ENCODE measurements around the gene VAMP7. TPM values are rescaled to one million over a fixed set of nuclear protein-coding genes. Genes with fewer than 3 reads are reported as not detected.

VAMP7 gene
- total and polyA plus RNA-seq, 12 donors = 14.0 to 73.6 (median 38.1) TPM

DNA sequence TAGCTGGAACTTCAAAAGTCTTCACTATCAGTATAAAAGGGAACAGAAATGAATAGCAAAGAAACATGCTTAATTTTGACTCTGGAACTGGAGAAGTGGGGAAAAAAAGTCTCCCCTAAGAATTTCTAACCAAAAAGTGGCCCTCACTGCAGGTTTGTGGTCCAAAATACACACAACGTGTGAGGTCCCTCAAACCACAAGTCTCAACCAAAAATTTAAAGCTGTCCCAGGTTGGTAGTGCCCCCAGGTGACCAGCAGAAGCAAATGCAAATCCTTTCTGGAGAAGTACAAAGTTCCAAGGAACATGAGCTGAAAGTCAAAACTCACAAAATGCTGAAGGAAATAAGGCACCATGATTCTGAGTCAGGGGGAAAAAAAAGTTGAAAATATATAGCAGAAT is 23.6 kb upstream of the VAMP7 start:
- Histone ChIP-seq H3K36me3 (replicated peaks in 1 of 2) (no peaks in the 10 kb centered on the region), H3K4me1 (replicated peaks in 1 of 2) (no peaks in the 10 kb centered on the region), H3K27me3 (no peaks in the 10 kb centered on the region), H3K27ac (no peak overlapping the region), H3K9me3 (replicated peaks in 1 of 3) (no peaks in the 10 kb centered on the region), H3K4me3 (no peak overlapping the region)
- no peak for DNase-seq
- 0 to 19% (median 1%) methylated on average over 1 of the region's 1 CpG for WGBS, 4 donors
- TF ChIP-seq, protein P1, sequence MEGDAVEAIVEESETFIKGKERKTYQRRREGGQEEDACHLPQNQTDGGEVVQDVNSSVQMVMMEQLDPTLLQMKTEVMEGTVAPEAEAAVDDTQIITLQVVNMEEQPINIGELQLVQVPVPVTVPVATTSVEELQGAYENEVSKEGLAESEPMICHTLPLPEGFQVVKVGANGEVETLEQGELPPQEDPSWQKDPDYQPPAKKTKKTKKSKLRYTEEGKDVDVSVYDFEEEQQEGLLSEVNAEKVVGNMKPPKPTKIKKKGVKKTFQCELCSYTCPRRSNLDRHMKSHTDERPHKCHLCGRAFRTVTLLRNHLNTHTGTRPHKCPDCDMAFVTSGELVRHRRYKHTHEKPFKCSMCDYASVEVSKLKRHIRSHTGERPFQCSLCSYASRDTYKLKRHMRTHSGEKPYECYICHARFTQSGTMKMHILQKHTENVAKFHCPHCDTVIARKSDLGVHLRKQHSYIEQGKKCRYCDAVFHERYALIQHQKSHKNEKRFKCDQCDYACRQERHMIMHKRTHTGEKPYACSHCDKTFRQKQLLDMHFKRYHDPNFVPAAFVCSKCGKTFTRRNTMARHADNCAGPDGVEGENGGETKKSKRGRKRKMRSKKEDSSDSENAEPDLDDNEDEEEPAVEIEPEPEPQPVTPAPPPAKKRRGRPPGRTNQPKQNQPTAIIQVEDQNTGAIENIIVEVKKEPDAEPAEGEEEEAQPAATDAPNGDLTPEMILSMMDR (IDR thresholded peaks at IDR 0.05) = no peak
- no peak for TF ChIP-seq POLR2A (IDR thresholded peaks at IDR 0.05)
- intact Hi-C loops (cut with DNase I) = no loop called here

DNA sequence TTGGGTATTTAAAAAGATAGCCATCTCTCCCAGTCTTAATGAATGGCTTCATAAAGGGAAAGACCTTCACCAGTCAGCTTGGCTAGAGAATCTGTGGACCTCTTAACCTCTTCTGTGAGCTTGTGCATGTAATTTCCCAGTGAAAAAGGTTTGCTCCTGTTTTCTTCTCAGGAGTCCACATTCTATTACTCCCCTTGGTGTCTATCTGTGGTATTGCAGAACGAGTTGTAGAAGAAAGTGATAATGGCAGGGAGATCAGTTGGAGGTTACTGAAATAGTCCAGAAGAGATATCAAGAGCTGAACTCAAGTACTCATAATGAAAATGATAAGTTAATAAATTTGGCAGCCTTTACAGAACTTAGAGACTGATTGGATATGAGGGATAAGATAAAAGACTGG is 16.5 kb upstream of the VAMP7 start:
- no peak for DNase-seq
- no peaks in the 10 kb centered on the region for H3K36me3 ChIP-seq (replicated peaks in 1 of 2)
- H3K27ac ChIP-seq = no peak overlapping the region
- intact Hi-C loops (cut with DNase I) = no loop called here
- TF ChIP-seq POLR2A (IDR thresholded peaks at IDR 0.05) = no peak
- TF ChIP-seq, protein P1 (IDR thresholded peaks at IDR 0.05) = peak in 2 of 6 experiments; percentile 7 to 19
- no peaks in the 10 kb centered on the region for H3K4me1 ChIP-seq (replicated peaks in 1 of 2)
- no peak overlapping the region for H3K4me3 ChIP-seq
- WGBS, 4 donors = 16 to 26% (median 20%) methylated on average over 1 of the region's 1 CpG
- H3K9me3 ChIP-seq (replicated peaks in 1 of 3) = no peaks in the 10 kb centered on the region
- H3K27me3 ChIP-seq = no peaks in the 10 kb centered on the region

DNA sequence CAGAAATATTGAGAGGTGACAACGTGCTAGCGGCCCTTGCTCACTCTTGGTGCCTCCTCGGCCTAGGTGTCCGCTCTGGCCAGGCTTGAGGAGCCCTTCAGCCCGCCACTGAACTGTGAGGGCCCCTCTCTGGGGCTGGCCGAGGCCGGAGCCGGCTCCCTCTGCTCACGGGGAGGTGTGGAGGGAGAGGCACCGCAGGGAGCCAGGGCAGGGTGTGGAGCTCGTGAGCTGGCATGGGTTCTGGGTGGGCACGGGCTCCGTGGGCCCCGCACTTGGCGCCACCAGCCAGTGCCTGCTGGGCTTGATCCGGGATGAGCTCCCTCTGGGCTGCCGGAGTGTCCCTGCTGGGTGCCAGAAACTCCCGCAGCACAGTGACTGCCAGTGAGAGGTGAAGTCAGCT is 16.0 kb upstream of the VAMP7 start:
- no peaks in the 10 kb centered on the region for H3K4me1 ChIP-seq (replicated peaks in 1 of 2)
- H3K4me3 ChIP-seq = no peak overlapping the region
- H3K9me3 ChIP-seq (replicated peaks in 1 of 3) = no peaks in the 10 kb centered on the region
- intact Hi-C loops (cut with DNase I) = no loop called here
- no peaks in the 10 kb centered on the region for H3K36me3 ChIP-seq (replicated peaks in 1 of 2)
- no peak for TF ChIP-seq POLR2A (IDR thresholded peaks at IDR 0.05)
- TF ChIP-seq, protein P1 (IDR thresholded peaks at IDR 0.05) = no peak
- H3K27ac ChIP-seq = no peak overlapping the region
- WGBS, 4 donors = 70 to 87% (median 85%) methylated on average over 10 to 18 of the region's 18 CpGs
- DNase-seq = no peak
- no peaks in the 10 kb centered on the region for H3K27me3 ChIP-seq

DNA sequence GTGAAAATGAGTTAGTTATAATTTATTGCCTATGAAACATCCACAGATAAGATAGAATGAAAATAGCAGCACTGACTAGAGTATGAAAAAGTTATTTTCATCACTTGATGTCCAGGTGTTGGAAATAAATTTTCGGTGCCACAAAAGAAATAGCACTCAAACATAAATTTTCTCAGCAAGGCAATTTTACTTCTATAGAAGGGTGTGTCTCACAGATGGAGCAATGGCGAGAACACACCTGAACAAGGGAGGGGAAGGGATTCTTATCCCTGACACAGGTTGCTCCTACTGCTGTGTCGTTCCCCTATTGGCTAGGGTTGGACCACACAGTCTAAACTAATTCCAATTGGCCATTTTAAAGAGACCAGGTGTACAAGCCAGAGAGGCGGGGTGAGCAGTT is 13.3 kb upstream of the VAMP7 start:
- intact Hi-C loops (cut with DNase I) = no loop called here
- Histone ChIP-seq H3K36me3 (replicated peaks in 1 of 2) (no peaks in the 10 kb centered on the region), H3K4me1 (replicated peaks in 1 of 2) (no peaks in the 10 kb centered on the region), H3K27me3 (no peaks in the 10 kb centered on the region), H3K4me3 (no peak overlapping the region), H3K9me3 (replicated peaks in 1 of 3) (no peaks in the 10 kb centered on the region), H3K27ac (no peak overlapping the region)
- TF ChIP-seq, protein P1 (IDR thresholded peaks at IDR 0.05) = no peak
- TF ChIP-seq POLR2A (IDR thresholded peaks at IDR 0.05) = no peak
- WGBS, 4 donors = 58 to 79% (median 66%) methylated on average over 4 of the region's 4 CpGs
- DNase-seq = no peak

All from adrenal gland (tissue), 12 donors.